MM.1S (cell line): ENCODE data around the gene TRMT1L.

Experiments
- EZH2 ChIP-seq: fragments of 300-600 bp; sonication (generic); optimal IDR thresholded peaks from 2 replicates; pipeline ENCODE3; 2017; ENCODE audit warnings: low read depth, mild to moderate bottlenecking, antibody characterized with exemption, low read length, mixed read lengths
- TF ChIP-seq, protein P1 (sequence below): fragments of 300-600 bp; sonication (generic); IDR thresholded peaks from 2 replicates; pipeline ENCODE4 v1.5.1; 2016; ENCODE audit warnings: antibody characterized with exemption, low read length, mixed read lengths

DNA sequence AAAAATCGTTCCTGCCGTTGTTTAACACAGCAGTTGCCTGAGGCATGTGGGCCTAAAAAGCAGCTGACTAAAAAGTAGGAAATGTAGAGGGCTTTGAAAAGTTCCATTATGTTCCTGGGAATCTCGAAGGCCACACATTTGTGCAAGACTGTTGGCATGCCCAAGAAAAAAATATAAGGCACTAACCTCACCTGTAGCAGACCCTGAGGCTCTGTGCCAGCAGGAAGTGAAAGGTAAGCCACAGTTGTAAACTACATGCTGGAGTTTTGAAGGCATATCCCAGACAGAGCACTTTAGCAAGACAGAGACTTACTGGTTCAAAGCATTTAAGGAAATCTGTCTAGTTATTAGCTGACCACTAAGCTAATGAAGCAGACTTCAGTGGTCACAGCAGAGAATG lies 52.7 kb downstream of the TRMT1L start:
- TF ChIP-seq, protein P1, sequence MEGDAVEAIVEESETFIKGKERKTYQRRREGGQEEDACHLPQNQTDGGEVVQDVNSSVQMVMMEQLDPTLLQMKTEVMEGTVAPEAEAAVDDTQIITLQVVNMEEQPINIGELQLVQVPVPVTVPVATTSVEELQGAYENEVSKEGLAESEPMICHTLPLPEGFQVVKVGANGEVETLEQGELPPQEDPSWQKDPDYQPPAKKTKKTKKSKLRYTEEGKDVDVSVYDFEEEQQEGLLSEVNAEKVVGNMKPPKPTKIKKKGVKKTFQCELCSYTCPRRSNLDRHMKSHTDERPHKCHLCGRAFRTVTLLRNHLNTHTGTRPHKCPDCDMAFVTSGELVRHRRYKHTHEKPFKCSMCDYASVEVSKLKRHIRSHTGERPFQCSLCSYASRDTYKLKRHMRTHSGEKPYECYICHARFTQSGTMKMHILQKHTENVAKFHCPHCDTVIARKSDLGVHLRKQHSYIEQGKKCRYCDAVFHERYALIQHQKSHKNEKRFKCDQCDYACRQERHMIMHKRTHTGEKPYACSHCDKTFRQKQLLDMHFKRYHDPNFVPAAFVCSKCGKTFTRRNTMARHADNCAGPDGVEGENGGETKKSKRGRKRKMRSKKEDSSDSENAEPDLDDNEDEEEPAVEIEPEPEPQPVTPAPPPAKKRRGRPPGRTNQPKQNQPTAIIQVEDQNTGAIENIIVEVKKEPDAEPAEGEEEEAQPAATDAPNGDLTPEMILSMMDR, result no peak
- no peak for TF ChIP-seq EZH2
